HG02885 (cell line): ENCODE measurements around the gene CLK3.
"Not testable (repeated sequence)": the region's sequence is repeated elsewhere in the genome, so short reads cannot be mapped to it uniquely, and the experiment has no call there.

Experiments
- ATAC-seq: cut with Tn5 transposase; IDR thresholded peaks from one replicate; pipeline ENCODE4 v1.9.1; 2021; ENCODE audit warnings: mild to moderate bottlenecking; ENCODE audit not compliant: unreplicated experiment, poor library complexity

CLK3 gene

GRCh38 chr15:74615508-74616365 lies at the start of gene CLK3:
TSS of gene CLK3 (plus strand) at chr15:74615836. CDS start at chr15:74619197, 3,361 bp downstream.
- peak; percentile 81 for ATAC-seq

- no peak for ATAC-seq
Observed at GRCh38 chr15:74568594-74568993, 47.0 kb upstream of the CLK3 start.

- no peak for ATAC-seq
Observed at GRCh38 chr15:74569731-74570070, 45.9 kb upstream of the CLK3 start.

- no peak for ATAC-seq
Observed at GRCh38 chr15:74571191-74571590, 44.4 kb upstream of the CLK3 start.

- ATAC-seq = no peak
Observed at GRCh38 chr15:74573987-74574386, 41.6 kb upstream of the CLK3 start.

- ATAC-seq = no peak
Observed at GRCh38 chr15:74578496-74578994, 37.1 kb upstream of the CLK3 start.

GRCh38 chr15:74579001-74579400 lies 36.6 kb upstream of the CLK3 start:
- ATAC-seq = no peak

GRCh38 chr15:74580538-74581350 lies 34.9 kb upstream of the CLK3 start:
- ATAC-seq = no peak

GRCh38 chr15:74584204-74584603 lies 31.4 kb upstream of the CLK3 start:
- ATAC-seq = no peak

DNA sequence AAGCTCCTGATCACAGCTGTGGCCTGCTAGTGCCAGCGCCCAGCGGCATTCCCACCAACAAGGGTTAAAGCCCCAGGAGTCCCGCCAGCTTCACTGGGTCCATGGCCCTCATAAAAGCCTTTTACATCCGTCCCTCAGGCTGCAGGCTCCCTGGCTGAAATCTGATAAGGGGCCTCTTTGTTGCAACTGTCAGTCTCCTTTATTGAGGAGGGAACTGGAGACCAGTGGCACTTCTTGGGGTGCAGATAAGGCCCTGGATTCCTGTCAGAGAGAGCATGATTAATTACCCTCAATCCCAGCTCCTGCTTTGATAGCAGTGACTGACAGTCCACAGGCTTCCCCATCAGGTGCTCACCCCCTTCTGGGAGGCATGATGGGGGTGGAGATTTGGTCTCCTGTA lies 30.9 kb upstream of the CLK3 start:
- no peak for ATAC-seq

GRCh38 chr15:74585191-74585590 lies 30.4 kb upstream of the CLK3 start:
- no peak for ATAC-seq

DNA sequence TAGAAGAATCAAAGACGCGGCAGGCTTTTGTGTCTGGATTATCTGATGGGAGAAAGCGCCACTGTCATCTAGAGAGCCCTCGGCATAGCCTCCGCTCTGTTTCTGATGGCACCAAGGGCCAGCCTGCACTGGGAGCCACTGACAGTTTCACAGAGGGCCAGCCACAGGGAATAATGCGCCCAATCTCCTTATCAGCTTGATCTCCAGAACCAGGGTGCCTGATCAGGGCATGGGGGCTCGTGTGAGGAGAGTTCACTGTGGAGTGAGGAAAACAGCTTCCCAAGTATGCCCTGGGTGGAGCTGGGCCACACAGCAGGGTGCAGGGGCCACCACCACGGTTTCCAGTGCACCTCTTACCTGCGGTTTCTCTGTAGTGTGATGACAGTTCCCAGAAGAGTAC lies 29.8 kb upstream of the CLK3 start:
- no peak for ATAC-seq

DNA sequence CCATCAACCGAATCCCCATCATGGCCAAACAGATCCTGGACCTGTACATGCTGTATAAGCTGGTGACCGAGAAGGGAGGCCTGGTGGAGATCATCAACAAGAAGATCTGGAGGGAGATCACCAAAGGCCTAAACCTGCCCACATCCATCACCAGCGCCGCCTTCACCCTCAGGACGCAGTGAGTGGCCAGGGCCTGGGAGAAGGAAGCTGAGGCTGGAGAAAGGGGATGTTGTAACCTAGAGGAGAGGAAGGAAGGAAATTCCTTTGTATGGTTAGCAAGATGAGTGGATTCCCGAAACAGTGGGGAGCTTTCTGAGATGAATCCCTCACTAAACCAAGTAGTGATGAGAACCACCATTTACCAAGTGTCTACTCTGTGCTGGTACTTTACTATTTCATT lies 25.8 kb upstream of the CLK3 start:
- no peak for ATAC-seq

GRCh38 chr15:74592222-74592621 lies 23.4 kb upstream of the CLK3 start:
- no peak for ATAC-seq

DNA sequence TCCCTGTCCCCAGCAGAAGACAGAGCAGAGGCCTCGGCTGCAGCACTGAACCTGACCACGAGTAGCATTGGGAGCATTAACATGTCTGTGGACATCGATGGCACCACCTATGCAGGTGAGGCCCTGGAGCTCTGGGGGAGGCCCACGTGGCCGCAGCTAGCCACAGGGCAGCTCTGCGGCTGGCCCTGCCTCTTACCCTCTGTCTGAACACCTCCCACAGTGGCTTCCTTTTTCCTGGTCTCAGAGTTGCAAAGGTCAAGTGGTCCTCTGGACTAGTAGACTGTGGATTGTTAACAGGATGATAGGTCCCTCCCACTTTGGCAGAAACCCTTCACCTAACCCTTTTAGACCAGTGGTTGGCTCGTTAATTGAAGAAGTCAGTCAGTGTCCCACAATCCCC lies 22.5 kb upstream of the CLK3 start:
- ATAC-seq = no peak

- no peak for ATAC-seq
Observed at GRCh38 chr15:74594455-74594854, 21.2 kb upstream of the CLK3 start.

GRCh38 chr15:74595271-74595670 lies 20.4 kb upstream of the CLK3 start:
- no peak for ATAC-seq

GRCh38 chr15:74596736-74597135 lies 18.9 kb upstream of the CLK3 start:
- not testable (repeated sequence) for ATAC-seq

- ATAC-seq = not testable (repeated sequence)
Observed at GRCh38 chr15:74597146-74597705, 18.4 kb upstream of the CLK3 start.

DNA sequence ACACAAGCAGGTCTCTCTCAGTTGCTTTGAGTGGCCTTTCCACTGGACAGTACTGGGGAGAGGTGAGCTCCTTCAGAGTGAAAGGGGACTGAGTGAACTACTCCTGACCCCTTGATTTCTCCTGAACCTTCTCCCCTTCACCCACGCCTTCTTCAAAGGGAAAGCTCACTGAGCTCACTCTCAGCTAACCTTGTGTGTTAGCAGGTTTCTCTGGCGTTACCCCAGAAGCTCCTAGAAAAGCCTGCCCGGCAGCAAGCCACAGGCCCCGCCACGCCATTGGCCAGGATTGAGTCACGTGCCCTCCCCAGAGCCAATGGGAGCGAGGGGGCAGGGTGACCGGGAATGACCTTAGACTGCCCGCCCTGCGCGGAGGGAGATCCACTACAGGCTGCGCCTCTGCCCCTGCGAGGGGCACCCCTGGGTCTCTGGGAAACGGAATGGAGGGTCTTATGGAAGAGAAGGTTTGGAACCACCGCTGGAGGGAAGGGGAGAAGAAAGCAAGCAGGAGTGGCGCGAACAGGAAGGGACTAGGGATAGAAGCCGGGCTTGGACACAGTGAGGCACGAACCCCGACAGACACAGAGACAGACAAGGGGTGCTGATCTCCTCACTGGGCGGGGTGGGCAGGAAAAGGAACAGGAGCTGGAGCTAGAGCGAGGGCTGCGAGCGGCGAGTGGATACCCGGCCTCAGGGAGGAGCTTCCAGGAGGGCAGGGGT lies 17.4 kb upstream of the CLK3 start:
- ATAC-seq = peak; percentile 94
